Measurements from ENCODE around the gene ARID3A. TPM values are rescaled to one million over a fixed set of nuclear protein-coding genes. Genes with fewer than 3 reads are reported as not detected.

The ARID3A gene
- total RNA-seq, 2 experiments from 2014 or later = 28.5 to 30.6 TPM

- POLR2A ChIA-PET = interaction anchor here (0.7 kb wide), 1 partner anchor 12 kb away, joined by 3 read pairs; the partner anchor contains the start of gene WDR18
- CTCF ChIA-PET = interaction anchor here (0.7 to 2.0 kb wide), 2 partner anchors 10 to 77 kb away, joined by 3 to 5 read pairs; no protein-coding TSS in a partner anchor
- intact Hi-C loops (cut with micrococcal nuclease) = no loop called here
- peaks cover 28% of the 10 kb centered on the region for H3K36me3 Mint-ChIP-seq
- H3K27me3 Mint-ChIP-seq = no peaks in the 10 kb centered on the region
- H3K9me3 Mint-ChIP-seq = peaks cover 6% of the 10 kb centered on the region
- no peak overlapping the region for H3K4me3 Mint-ChIP-seq
- no peak overlapping the region for H3K27ac Mint-ChIP-seq
- no peaks in the 10 kb centered on the region for H3K4me1 Mint-ChIP-seq (ENCODE audit: low read depth)
- no peak for DNase-seq
Measured at GRCh38 chr19:972281-972680, 46.4 kb downstream of the ARID3A start.

- intact Hi-C loops (cut with micrococcal nuclease) = no loop called here
- ChIA-PET POLR2A (no interaction called here), CTCF (no interaction called here)
- peaks cover 6% of the 10 kb centered on the region for H3K9me3 Mint-ChIP-seq
- no peak overlapping the region for H3K4me3 Mint-ChIP-seq
- H3K27ac Mint-ChIP-seq = no peak overlapping the region
- H3K36me3 Mint-ChIP-seq = peaks cover 19% of the 10 kb centered on the region
- no peak for DNase-seq
- H3K4me1 Mint-ChIP-seq (ENCODE audit: low read depth) = no peaks in the 10 kb centered on the region
- H3K27me3 Mint-ChIP-seq = no peaks in the 10 kb centered on the region
Measured at GRCh38 chr19:973726-974563, 48.1 kb downstream of the ARID3A start.

DNA sequence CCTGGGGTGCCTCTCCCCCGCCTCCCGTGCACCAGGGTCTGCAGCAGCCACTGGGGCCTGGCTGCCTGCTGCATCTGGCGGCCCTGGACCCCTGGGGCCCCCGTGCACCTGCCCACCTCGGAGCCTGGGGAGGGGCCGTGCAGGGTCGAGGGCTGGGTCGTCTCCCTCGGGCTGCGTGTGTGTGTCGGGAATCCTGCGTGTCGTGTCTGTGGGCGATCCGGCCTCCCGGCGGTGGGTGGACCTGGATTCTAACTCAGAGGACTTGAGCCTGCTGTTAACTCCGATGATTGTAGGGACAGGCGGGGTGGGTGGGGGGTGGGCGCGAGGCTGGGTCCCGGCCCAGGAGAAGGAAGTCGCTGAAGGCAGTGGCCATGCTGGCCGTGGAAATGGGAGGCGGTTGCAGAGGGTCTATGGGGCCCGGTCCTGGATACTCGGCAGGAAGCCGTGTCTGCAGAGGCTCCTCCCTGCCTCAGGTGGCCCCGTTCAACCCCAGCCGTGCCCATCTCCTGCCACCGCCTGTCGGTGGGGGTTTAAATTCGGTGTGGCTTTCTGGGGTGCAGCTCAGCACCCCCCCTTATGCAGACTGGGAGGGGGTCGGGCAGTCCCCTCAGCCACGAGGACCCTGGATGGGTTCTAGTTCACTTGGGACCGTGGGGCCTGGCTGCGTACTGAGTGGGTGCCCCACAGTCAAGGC lies 48.9 kb downstream of the ARID3A start:
- Mint-ChIP-seq H3K4me3 (no peak overlapping the region), H3K27ac (no peak overlapping the region), H3K4me1 (ENCODE audit: low read depth) (no peaks in the 10 kb centered on the region), H3K36me3 (peaks cover 19% of the 10 kb centered on the region), H3K27me3 (no peaks in the 10 kb centered on the region), H3K9me3 (peaks cover 6% of the 10 kb centered on the region)
- CTCF ChIA-PET = no interaction called here
- intact Hi-C loops (cut with micrococcal nuclease) = no loop called here
- POLR2A ChIA-PET = no interaction called here
- no peak for DNase-seq

- H3K36me3 Mint-ChIP-seq = peaks cover 8% of the 10 kb centered on the region
- no peak overlapping the region for H3K27ac Mint-ChIP-seq
- ChIA-PET CTCF (no interaction called here), POLR2A (interaction anchor here (0.7 kb wide), 1 partner anchor 70 kb away, joined by 4 read pairs; no protein-coding TSS in a partner anchor)
- intact Hi-C loops (cut with micrococcal nuclease) = no loop called here
- no peaks in the 10 kb centered on the region for H3K27me3 Mint-ChIP-seq
- H3K4me3 Mint-ChIP-seq = no peak overlapping the region
- no peaks in the 10 kb centered on the region for H3K9me3 Mint-ChIP-seq
- H3K4me1 Mint-ChIP-seq (ENCODE audit: low read depth) = no peaks in the 10 kb centered on the region
- no peak for DNase-seq
Measured at GRCh38 chr19:976476-976875, 50.6 kb downstream of the ARID3A start.

DNA sequence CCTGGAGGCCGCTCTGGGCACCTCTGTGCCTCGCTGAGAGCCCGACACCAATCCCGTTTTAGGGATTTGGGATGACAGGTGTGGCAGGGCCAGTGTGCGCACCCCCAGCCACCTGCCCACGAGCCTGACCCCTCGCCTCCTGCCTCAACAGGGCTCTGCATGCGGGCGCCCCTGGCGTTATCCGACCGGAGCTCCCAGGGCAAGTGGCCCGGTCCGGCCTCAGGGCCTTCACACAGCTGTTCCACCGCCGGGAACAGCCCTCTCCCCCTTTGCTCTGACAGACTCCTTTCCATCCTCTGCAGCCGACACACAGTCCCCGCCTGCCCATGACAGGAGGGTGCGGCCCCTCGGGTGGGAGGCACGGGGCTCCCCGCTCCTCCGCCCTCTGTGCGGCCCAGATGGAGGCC lies 51.2 kb downstream of the ARID3A start:
- no peak overlapping the region for H3K4me3 Mint-ChIP-seq
- H3K27ac Mint-ChIP-seq = no peak overlapping the region
- no peaks in the 10 kb centered on the region for H3K27me3 Mint-ChIP-seq
- no peak for DNase-seq
- H3K9me3 Mint-ChIP-seq = no peaks in the 10 kb centered on the region
- peaks cover 5% of the 10 kb centered on the region for H3K36me3 Mint-ChIP-seq
- CTCF ChIA-PET = no interaction called here
- POLR2A ChIA-PET = no interaction called here
- intact Hi-C loops (cut with micrococcal nuclease) = no loop called here
- no peaks in the 10 kb centered on the region for H3K4me1 Mint-ChIP-seq (ENCODE audit: low read depth)

GRCh38 chr19:979318-979741 lies 53.5 kb downstream of the ARID3A start:
- Mint-ChIP-seq H3K36me3 (peaks cover 2% of the 10 kb centered on the region), H3K9me3 (no peaks in the 10 kb centered on the region), H3K4me1 (ENCODE audit: low read depth) (peaks cover 7% of the 10 kb centered on the region), H3K27ac (no peak overlapping the region), H3K27me3 (no peaks in the 10 kb centered on the region), H3K4me3 (no peak overlapping the region)
- ChIA-PET CTCF (no interaction called here), POLR2A (no interaction called here)
- intact Hi-C loops (cut with micrococcal nuclease) = no loop called here
- DNase-seq = no peak

DNA sequence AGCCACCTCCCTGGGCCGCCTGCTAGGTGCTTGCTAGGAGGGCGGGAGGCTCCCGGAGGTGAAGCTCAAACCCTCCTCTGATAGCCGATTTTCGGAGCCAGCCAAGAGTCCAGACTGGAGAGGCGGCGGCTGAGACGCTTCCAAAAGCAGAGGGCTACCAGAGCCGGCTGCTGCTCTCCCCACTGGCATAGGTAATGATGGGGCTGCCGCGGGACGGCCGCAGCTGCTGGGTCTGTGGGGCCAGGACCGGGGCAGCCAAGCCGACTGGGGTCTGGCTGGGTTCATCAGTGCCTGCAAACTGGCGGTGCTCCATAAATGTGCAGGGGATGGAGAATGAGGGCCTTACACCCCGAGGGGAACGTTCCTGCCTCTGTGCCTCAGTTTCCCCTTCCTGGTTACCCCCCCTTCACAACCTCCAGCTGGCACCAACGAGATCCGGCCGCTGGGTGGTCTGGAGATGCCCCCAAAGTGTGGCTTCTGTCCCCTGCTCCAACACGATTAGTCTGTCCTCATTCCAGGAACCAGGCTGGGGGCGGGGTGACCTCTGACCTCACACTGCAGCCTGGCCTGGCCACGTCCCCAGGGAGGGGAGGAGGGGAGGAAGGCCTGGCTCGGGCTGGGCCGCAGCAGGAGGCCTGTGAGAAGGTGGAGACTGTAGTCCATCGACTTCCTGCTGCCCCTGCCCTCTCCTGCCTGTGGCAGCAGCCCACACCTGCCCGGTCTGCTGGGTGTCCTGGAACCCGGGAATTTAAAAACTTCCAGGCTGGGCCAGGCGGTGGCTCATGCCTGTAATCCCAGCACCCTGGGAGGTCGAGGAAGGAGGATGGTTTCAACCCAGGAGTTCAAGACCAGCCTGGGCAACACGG lies 54.5 kb downstream of the ARID3A start:
- intact Hi-C loops (cut with micrococcal nuclease) = loop anchor here (5.0 kb wide), 1 partner anchor 118 kb away; no protein-coding TSS in a partner anchor
- no peak for DNase-seq
- no peaks in the 10 kb centered on the region for H3K27me3 Mint-ChIP-seq
- no peak overlapping the region for H3K27ac Mint-ChIP-seq
- ChIA-PET POLR2A (interaction anchor here (1.5 kb wide), 1 partner anchor 57 kb away, joined by 5 read pairs; no protein-coding TSS in a partner anchor), CTCF (interaction anchor here (0.7 to 6.9 kb wide), 3 partner anchors 59 to 152 kb away, joined by 3 to 189 read pairs (median 12); no protein-coding TSS in a partner anchor)
- H3K36me3 Mint-ChIP-seq = peaks cover 2% of the 10 kb centered on the region
- no peaks in the 10 kb centered on the region for H3K9me3 Mint-ChIP-seq
- H3K4me1 Mint-ChIP-seq (ENCODE audit: low read depth) = peaks cover 12% of the 10 kb centered on the region
- H3K4me3 Mint-ChIP-seq = no peak overlapping the region

DNA sequence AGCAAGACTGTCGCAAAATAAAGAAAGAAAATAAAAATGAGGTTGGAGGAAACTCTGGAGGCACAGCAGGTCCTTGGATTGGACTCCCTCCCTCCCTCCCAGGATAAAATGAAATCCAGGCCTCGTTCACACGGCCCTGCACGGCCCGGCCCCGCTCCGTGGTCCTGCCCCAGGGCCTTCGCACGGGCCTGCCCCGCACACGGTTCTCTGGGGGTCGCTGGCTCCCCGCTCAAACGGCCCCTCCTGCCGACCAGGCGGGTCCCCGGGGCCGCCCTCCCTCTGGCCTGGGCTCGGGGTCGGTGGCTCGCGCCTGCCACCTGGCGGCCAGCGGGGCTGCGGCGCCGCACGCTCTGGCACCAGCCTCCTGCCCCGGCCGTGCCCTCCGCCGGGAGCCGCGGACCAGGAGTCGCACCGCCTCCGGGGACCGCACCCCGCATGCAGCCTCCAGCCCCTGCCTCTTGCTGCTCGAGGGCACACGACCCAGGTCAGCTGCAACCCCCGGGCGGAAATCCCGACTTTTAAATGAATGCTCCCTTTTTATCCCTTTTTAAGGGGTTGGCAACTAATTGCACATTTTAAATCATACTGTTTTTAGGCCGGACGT lies 56.8 kb downstream of the ARID3A start:
- H3K27me3 Mint-ChIP-seq = no peaks in the 10 kb centered on the region
- CTCF ChIA-PET = interaction anchor here (1.2 to 6.9 kb wide), 12 partner anchors 12 to 212 kb away, joined by 3 to 189 read pairs (median 6); partner anchors contain the start of genes MED16 and RNU6-9
- intact Hi-C loops (cut with micrococcal nuclease) = loop anchor here (5.0 kb wide), 1 partner anchor 120 kb away; no protein-coding TSS in a partner anchor
- peaks cover 20% of the 10 kb centered on the region for H3K4me1 Mint-ChIP-seq (ENCODE audit: low read depth)
- H3K36me3 Mint-ChIP-seq = peaks cover 4% of the 10 kb centered on the region
- peak; percentile 83 for DNase-seq
- no peaks in the 10 kb centered on the region for H3K9me3 Mint-ChIP-seq
- no peak overlapping the region for H3K27ac Mint-ChIP-seq
- H3K4me3 Mint-ChIP-seq = no peak overlapping the region
- POLR2A ChIA-PET = no interaction called here

DNA sequence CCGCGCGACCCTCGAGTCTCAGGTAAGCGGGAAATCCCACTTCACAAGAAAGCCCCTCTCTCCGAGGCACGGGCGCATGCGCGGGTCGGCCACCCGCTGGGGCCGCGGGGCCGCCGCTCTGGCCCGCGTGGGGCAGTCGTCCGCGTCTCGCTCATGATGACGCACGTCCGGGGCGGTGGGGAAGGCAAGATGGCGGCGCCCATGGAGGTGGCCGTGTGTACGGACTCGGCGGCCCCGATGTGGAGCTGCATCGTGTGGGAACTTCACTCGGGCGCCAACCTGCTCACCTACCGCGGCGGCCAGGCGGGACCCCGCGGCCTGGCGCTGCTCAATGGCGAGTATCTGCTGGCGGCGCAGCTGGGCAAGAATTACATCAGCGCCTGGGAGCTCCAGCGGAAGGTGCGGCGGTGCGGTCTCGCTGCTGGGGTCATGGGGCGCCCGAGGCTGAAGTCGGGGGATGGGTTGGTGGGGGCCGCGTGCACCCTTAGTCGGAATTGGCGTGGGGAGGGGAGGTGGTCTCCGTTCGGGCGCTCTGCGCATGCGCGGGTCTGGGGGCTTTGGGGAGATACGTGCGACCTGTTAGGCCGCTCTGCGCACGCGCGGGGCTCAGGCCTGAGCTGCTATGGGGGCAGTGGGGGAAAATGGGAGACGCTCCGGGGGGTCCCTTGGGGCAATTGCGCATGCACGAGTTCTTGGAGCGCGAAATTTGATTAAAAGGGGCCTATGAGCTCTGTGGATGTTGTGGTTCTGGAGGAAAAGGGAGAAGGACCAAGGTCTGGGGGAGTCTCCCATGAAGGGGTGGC lies 58.5 kb downstream of the ARID3A start, which contains the start of gene WDR18:
Gene WDR18 (plus strand): TSS at position 181 of the 803 bp plus-strand sequence. CDS start 9 bp downstream, at position 190.
- Mint-ChIP-seq H3K27ac (peak within 1 kb of the TSS; percentile 90), H3K27me3 (no peaks in the 10 kb centered on the region), H3K4me3 (peak within 1 kb of the TSS; percentile 94), H3K9me3 (no peaks in the 10 kb centered on the region), H3K4me1 (ENCODE audit: low read depth) (peaks cover 20% of the 10 kb centered on the region), H3K36me3 (peaks cover 4% of the 10 kb centered on the region)
- ChIA-PET POLR2A (interaction anchor here (0.6 to 2.2 kb wide), 13 partner anchors 12 to 452 kb away, joined by 3 to 21 read pairs (median 3); partner anchors contain the start of gene RNU6-2), CTCF (interaction anchor here (0.6 to 6.9 kb wide), 19 partner anchors 14 to 373 kb away, joined by 3 to 189 read pairs (median 5); partner anchors contain the start of genes ATP5F1D, MED16 and RNU6-9)
- DNase-seq = peak; percentile 94
- intact Hi-C loops (cut with micrococcal nuclease) = loop anchor here (1.0 to 5.0 kb wide), 3 partner anchors 59 to 122 kb away; no protein-coding TSS in a partner anchor

- Mint-ChIP-seq H3K9me3 (no peaks in the 10 kb centered on the region), H3K4me1 (ENCODE audit: low read depth) (peaks cover 20% of the 10 kb centered on the region), H3K27ac (no peak overlapping the region), H3K4me3 (peak overlapping the region; percentile 52), H3K36me3 (peaks cover 6% of the 10 kb centered on the region), H3K27me3 (no peaks in the 10 kb centered on the region)
- DNase-seq = no peak
- POLR2A ChIA-PET = interaction anchor here (0.8 kb wide), 1 partner anchor 61 kb away, joined by 3 read pairs; no protein-coding TSS in a partner anchor
- CTCF ChIA-PET = interaction anchor here (1.1 to 6.9 kb wide), 2 partner anchors 65 to 121 kb away, joined by 3 to 189 read pairs; no protein-coding TSS in a partner anchor
- intact Hi-C loops (cut with micrococcal nuclease) = no loop called here
Measured at GRCh38 chr19:986083-986482, 60.2 kb downstream of the ARID3A start.

All from activated CD4-positive, alpha-beta memory T cell treated with anti-CD3 and anti-CD28 coated beads for 36 hours (primary cell).